Hepatocyte (in vitro differentiated cells): Measurements from ENCODE around the gene KBTBD8. TPM values are rescaled to one million over a fixed set of nuclear protein-coding genes. Genes with fewer than 3 reads are reported as not detected.

ENCODE experiments used
- DNase-seq: peaks from one replicate; pipeline ENCODE4 v3.0.0-alpha.2; 2016; ENCODE audit warnings: low spot score
- H2AFZ ChIP-seq: fragments of 200-600 bp; sonication (generic); 2 replicates; pipeline ENCODE4 v1.6.0; 2016; ENCODE audit warnings: antibody characterized with exemption, mild to moderate bottlenecking
- H3K27ac ChIP-seq: fragments of 200-600 bp; sonication (generic); 2 replicates; pipeline ENCODE4 v1.5.1; 2016; ENCODE audit warnings: mild to moderate bottlenecking
- H3K27me3 ChIP-seq: fragments of 200-600 bp; sonication (generic); 2 replicates; pipeline ENCODE4 v1.6.1; 2016
- H3K36me3 ChIP-seq: fragments of 200-600 bp; sonication (generic); replicated peaks from 2 replicates; pipeline ENCODE4 v1.5.1; 2016; ENCODE audit warnings: low read depth; ENCODE audit not compliant: insufficient read depth
- H3K4me1 ChIP-seq: fragments of 200-600 bp; sonication (generic); 2 replicates; pipeline ENCODE4 v1.5.1; 2016; ENCODE audit warnings: mild to moderate bottlenecking, moderate library complexity; ENCODE audit not compliant: insufficient read depth
- H3K4me2 ChIP-seq: fragments of 200-600 bp; sonication (generic); 2 replicates; pipeline ENCODE4 v1.6.0; 2016
- H3K4me3 ChIP-seq: fragments of 200-600 bp; sonication (generic); 2 replicates; pipeline ENCODE4 v1.5.1; 2016; ENCODE audit warnings: mild to moderate bottlenecking
- H3K79me2 ChIP-seq: fragments of 200-600 bp; sonication (generic); 2 replicates; pipeline ENCODE4 v1.6.0; 2017; ENCODE audit warnings: mild to moderate bottlenecking
- H3K9me2 ChIP-seq: fragments of 200-600 bp; sonication (generic); replicated peaks from 2 replicates; pipeline ENCODE4 v1.6.0; 2017; ENCODE audit warnings: mild to moderate bottlenecking; ENCODE audit not compliant: insufficient read depth
- H3K9me3 ChIP-seq: fragments of 200-600 bp; sonication (generic); 2 replicates; pipeline ENCODE4 v1.5.1; 2016; ENCODE audit warnings: low read depth, mild to moderate bottlenecking
- H4K20me1 ChIP-seq: fragments of 200-600 bp; sonication (generic); 2 replicates; pipeline ENCODE4 v1.6.0; 2016; ENCODE audit warnings: mild to moderate bottlenecking; ENCODE audit not compliant: insufficient read depth, poor library complexity, severe bottlenecking
- CTCF ChIP-seq: fragments of 200-600 bp; sonication (generic); IDR thresholded peaks from 2 replicates; pipeline ENCODE4 v1.5.1; 2016; ENCODE audit warnings: antibody characterized with exemption, mild to moderate bottlenecking; ENCODE audit not compliant: poor library complexity
- EZH2 ChIP-seq: fragments of 200-600 bp; sonication (generic); IDR thresholded peaks from 2 replicates; pipeline ENCODE4 v1.6.1; 2016; ENCODE audit warnings: antibody characterized with exemption, mild to moderate bottlenecking, borderline replicate concordance
- EZH2phosphoT487 ChIP-seq: fragments of 200-600 bp; sonication (generic); IDR thresholded peaks from one replicate; pipeline ENCODE4 v1.6.1; 2018; ENCODE audit warnings: antibody characterized with exemption, mild to moderate bottlenecking, low read depth, moderate library complexity; ENCODE audit not compliant: unreplicated experiment, severe bottlenecking
- WGBS: methylation state at CpG from one replicate; pipeline ENCODE4 v1.1.6; 2016; ENCODE audit warnings: low lambda C conversion rate; ENCODE audit errors: missing lambda C conversion rate; 5-methylcytosine and 5-hydroxymethylcytosine counted together
- polyA plus RNA-seq: library from polyadenylated mRNA; unstranded; fragments of >200 nt; fragmentation: Nextera tagmentation; extraction: Ambion mirVana; gene quantifications from 2 replicates; pipeline ENCODE4 v1.2.1, GENCODE V29; 2016
- total RNA-seq: library from RNA; depleted of rRNA; stranded (reverse); fragments of >200 nt; gene quantifications from 2 replicates; pipeline ENCODE4 v1.2.3, GENCODE V29; 2014

KBTBD8 gene
- total and polyA plus RNA-seq, 2 experiments from 2014 or later, result 3.9 to 14.2 TPM

- H3K9me2 ChIP-seq, result no peaks in the 10 kb centered on the region
- no peak overlapping the region for H2AFZ ChIP-seq
- H3K79me2 ChIP-seq, result no peaks in the 10 kb centered on the region
- TF ChIP-seq EZH2, result no peak
- no peak for TF ChIP-seq CTCF
- no peak for TF ChIP-seq EZH2phosphoT487
- 89% methylated on average over 5 of the region's 5 CpGs for WGBS
- no peak overlapping the region for H3K4me2 ChIP-seq
- H3K9me3 ChIP-seq, result no peaks in the 10 kb centered on the region
- H3K36me3 ChIP-seq, result no peaks in the 10 kb centered on the region
- H3K4me1 ChIP-seq, result no peaks in the 10 kb centered on the region
- DNase-seq, result no peak
- H4K20me1 ChIP-seq, result no peaks in the 10 kb centered on the region
- H3K4me3 ChIP-seq, result no peak overlapping the region
- no peak overlapping the region for H3K27ac ChIP-seq
- H3K27me3 ChIP-seq, result no peaks in the 10 kb centered on the region
Measured at GRCh38 chr3:67045711-67046465, 47.8 kb downstream of the KBTBD8 start.

GRCh38 chr3:67047051-67047450 is 48.9 kb downstream of the KBTBD8 start:
- TF ChIP-seq CTCF (no peak), EZH2 (no peak), EZH2phosphoT487 (no peak)
- Histone ChIP-seq H3K9me3 (no peaks in the 10 kb centered on the region), H3K79me2 (no peaks in the 10 kb centered on the region), H3K4me3 (no peak overlapping the region), H3K27me3 (no peaks in the 10 kb centered on the region), H3K27ac (no peak overlapping the region), H3K9me2 (no peaks in the 10 kb centered on the region), H3K36me3 (no peaks in the 10 kb centered on the region), H3K4me2 (no peak overlapping the region), H4K20me1 (no peaks in the 10 kb centered on the region), H3K4me1 (no peaks in the 10 kb centered on the region), H2AFZ (no peak overlapping the region)
- no peak for DNase-seq
- WGBS, result 84% methylated on average over 2 of the region's 2 CpGs

- no peak overlapping the region for H3K4me3 ChIP-seq
- no peak overlapping the region for H3K27ac ChIP-seq
- no peaks in the 10 kb centered on the region for H3K9me3 ChIP-seq
- H3K4me1 ChIP-seq, result no peaks in the 10 kb centered on the region
- no peaks in the 10 kb centered on the region for H3K9me2 ChIP-seq
- 84% methylated on average over 2 of the region's 2 CpGs for WGBS
- H3K27me3 ChIP-seq, result no peaks in the 10 kb centered on the region
- H4K20me1 ChIP-seq, result no peaks in the 10 kb centered on the region
- TF ChIP-seq EZH2, result no peak
- TF ChIP-seq EZH2phosphoT487, result no peak
- TF ChIP-seq CTCF, result no peak
- DNase-seq, result no peak
- no peak overlapping the region for H3K4me2 ChIP-seq
- H3K79me2 ChIP-seq, result no peaks in the 10 kb centered on the region
- H3K36me3 ChIP-seq, result no peaks in the 10 kb centered on the region
- H2AFZ ChIP-seq, result no peak overlapping the region
Measured at GRCh38 chr3:67048067-67048714, 50.1 kb downstream of the KBTBD8 start.
